NCI-H524 treated with DMSO at 0.1 percent for 48 hours (cell line): ENCODE results near the gene STK32A.
"Not testable (repeated sequence)": the region's sequence is repeated elsewhere in the genome, so short reads cannot be mapped to it uniquely, and the experiment has no call there.

Experiments used
- DNase-seq: peaks from one replicate; lab custom pipeline; 2025; lab: John Stamatoyannopoulos, UW

STK32A gene

DNA sequence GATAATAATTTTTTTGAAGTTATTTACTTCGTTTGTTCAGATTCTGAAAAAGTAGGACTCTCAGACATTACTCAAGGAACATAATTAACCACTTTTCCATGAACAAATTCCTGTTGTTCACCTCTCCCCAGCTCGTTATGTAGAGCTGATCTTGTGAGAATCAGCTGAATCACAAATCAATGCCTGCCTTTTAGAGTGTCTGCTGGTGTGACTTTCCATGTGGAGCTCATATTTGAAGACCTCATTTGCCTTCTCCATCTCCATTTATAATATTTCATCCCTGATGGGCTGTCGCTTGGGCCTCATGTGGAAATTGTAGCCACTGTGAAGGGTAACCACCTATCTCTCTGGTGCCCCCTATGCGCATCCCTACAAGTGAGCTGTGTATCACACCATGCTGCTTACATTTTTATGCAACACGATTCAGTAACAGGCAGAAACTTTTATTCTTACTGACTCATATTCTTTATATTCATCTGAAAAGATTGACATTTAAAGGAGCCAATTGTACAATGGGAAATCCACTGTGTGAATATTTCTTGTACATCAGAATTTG is 111.3 kb downstream of the STK32A start:
- DNase-seq: no peak

GRCh38 chr5:147348046-147348445 is 113.2 kb downstream of the STK32A start:
- no peak for DNase-seq

GRCh38 chr5:147348451-147348850 is 113.6 kb downstream of the STK32A start:
- DNase-seq: no peak

GRCh38 chr5:147349241-147349640 is 114.4 kb downstream of the STK32A start:
- DNase-seq: no peak

DNA sequence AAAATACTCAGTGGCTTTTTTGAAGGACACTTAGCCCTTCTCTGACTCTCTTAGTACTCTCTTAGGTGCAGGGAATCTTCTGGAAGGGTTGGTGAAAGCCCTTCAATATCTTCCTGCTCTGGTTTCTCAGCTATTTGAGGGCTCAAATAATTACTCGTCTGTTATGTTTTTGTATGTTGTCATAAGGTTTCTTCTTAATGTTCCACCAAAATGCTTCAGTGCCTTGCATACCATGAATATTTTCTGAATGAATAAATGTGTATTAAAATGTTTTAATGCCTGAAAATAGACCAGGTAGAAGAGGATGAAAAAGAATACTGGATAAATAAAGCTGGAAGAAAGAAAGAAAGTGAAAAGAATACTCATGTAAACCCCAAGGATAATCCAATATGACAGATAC is 124.3 kb downstream of the STK32A start:
- no peak for DNase-seq

GRCh38 chr5:147359581-147359980 is 124.8 kb downstream of the STK32A start:
- DNase-seq: no peak

DNA sequence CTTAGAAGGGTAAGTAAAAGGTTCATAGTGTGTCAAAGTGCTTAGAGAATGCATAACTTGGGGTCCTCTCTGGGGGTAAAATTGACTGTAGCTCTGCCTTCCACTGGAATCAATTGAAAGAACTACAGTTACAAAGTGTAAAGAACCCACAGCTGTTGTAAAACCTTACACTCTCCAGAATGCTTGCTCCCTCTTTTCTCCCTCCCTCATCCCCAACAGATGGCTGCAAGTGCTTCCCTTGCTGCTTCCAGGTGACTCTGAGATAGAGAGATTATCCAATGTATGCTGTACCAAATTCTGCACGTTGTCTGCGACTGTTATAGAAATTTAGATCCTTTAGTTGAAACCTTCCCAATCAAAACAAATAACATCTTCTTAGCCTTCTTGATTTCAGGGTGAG is 126.0 kb downstream of the STK32A start:
- peak; percentile 69 for DNase-seq

DNA sequence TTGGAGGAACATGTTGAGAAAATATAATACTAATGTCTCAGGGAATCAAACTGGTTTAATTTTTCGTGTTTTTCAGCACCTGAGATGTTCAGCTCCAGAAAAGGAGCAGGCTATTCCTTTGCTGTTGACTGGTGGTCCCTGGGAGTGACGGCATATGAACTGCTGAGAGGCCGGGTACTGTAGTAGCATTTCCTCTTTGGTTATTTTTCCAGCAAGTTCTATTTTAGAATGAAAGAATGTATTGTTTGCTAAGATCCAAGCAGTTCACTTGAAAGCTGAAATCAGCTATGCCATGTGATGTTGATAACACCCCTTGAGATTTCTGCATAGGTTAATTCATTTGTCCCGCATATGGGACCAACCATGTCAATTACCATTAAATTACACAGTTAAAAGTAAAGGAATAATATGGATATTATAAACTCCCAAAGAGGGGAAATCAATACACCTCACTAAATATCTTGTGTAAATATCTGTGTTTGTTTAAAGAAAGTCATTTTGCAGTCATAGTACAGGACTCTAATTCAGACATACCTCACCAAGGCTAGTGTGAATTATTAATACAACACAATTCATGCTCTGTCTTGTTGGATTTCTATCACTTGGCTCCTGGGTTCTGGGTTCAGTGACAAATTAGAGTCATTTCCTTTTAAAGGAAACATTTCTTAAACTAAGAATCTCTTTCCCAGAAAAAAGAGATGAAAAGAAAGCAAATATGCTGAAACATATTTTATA is 126.8 kb downstream of the STK32A start:
- DNase-seq: no peak

GRCh38 chr5:147367381-147367780 is 132.6 kb downstream of the STK32A start:
- DNase-seq: not testable (repeated sequence)

- DNase-seq: no peak
Measured at GRCh38 chr5:147369742-147370374, 135.0 kb downstream of the STK32A start.

GRCh38 chr5:147371290-147371689 is 136.5 kb downstream of the STK32A start:
- no peak for DNase-seq

DNA sequence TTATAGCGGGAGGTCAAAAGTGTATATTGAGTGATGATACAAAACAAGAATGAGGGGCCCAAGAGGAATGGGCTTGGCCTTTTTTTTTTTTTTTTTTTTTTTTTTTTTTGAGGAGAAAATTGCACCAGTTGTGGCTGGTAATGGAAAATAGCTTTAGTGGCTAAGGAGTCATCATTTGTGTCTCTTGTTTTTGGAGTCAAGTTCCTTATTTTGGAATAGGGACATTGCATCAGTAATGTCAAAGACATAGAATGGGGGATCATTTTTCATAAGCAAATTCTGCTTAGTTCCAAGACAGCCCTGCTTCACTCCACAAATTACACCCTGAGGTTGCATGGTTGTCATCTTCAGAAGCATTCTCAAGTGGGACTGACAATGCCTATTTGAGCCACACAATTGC is 137.4 kb downstream of the STK32A start:
- DNase-seq: no peak

DNA sequence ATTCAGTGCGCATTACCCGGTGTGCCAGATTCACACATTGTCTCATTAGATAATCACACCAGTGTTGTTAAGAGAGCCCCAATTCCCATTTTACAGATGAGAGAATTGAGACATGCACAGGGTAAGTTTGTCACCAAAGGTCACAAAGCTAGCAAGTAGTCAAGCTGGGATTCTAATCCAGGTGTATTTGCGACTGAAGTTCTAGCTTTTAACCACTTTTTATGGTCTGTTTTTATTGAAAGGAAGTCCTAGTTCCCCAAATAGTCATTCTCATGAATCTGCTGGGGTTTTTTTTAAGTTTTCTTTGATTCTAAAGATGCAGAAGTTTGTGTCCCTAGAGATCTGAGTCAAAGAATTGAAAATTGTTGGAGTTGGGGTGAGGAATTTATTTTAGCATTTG is 138.5 kb downstream of the STK32A start:
- DNase-seq: no peak

DNA sequence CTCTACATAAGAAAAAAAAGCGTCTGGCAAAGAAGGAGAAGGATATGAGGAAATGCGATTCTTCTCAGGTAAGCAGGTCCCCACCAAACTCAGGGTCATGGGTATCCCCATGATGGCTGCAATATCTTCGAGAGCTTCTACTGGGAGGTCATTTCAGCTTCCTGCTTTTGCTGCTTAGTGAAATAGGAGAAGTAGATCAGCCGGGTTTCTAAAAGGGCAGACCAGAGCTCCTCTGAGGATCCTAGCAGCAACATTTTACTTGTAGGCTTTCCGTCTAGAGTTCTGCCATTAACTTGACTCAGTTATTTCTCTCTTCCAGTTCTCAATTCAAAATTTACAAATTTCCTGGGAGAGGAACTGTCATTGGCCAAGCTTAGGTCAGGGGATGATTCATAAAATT is 140.3 kb downstream of the STK32A start:
- DNase-seq: no peak

- no peak for DNase-seq
Measured at GRCh38 chr5:147377682-147378081, 142.9 kb downstream of the STK32A start.

- DNase-seq: no peak
Measured at GRCh38 chr5:147381555-147381954, 146.7 kb downstream of the STK32A start.

- DNase-seq: no peak
Measured at GRCh38 chr5:147382776-147383175, 147.9 kb downstream of the STK32A start.

GRCh38 chr5:147384346-147385193 is 149.7 kb downstream of the STK32A start:
- DNase-seq: no peak

DNA sequence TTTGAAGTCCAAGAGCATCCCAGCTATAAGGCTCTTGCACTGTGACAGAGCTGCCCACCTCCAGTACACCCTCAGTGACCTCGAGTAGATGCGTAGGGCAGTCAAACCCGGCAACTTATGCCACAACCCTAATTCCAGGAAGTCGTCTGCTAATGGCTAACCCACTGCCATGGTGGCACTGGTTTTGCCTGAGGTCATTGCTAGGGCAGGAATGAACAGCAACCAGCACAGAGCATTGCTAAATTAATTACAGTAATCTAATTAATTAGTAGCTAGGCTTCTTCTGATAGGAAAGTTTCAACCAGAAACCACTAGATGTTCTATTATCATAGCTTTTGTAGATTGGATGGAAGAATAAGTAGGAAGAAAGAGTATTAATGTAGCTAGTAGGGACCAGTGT is 152.3 kb downstream of the STK32A start:
- no peak for DNase-seq

DNA sequence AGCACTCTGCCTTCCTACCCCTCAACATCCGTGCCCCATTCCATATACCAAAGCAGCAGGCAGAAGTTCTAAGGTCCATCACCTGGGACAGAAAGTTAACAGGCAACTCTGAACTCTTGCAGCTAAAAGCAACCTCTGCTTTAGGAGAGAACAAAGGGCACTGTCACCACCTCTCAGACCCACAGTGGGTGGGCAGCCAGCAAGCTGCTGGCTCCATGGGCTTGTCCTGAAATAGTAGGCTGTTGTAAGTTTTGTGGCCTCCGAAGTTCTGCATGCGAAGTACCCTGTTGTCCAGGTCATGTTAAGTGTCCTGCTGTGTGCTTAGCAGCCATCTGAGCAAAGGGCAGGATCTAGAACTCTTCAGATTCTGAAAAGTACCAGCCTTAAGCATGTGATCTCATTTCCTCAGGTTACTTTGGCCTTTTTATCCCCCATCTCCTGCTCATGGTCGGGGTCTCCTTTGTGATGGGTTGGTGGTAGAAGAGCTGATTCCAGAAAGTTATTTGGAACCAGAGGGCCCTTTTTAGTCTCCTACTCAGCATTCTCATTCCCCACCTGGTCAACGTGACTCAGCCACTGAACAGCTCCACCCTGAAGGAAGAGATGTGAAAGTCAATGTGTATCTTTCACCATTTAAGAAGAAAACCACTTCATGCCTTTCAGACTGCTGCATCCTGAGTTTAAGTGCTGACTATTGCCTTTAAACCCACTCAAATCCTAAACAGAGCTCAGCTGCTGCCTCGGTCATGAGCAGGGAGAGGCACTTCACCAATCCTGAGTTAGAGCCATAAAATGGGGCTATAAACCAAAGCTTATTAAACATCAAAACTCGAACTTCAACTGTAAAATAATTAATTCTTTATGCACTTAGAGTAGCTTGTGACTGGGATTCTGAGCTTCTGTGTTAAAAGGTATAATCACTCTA is 153.6 kb downstream of the STK32A start:
- DNase-seq: no peak

- no peak for DNase-seq
Measured at GRCh38 chr5:147390654-147391225, 155.9 kb downstream of the STK32A start.
